OCI-LY7 (cell line): ENCODE measurements around the gene PKHD1.

ENCODE experiments used
- EZH2phosphoT487 ChIP-seq: fragments of 200-600 bp; sonication (generic); IDR thresholded peaks from 2 replicates; pipeline ENCODE4 v1.6.1; 2018; ENCODE audit warnings: low read depth, borderline replicate concordance, mild to moderate bottlenecking, mixed run types, antibody characterized with exemption, low read length, moderate library complexity, mixed read lengths
- TF ChIP-seq, protein P1 (sequence below): fragments of 200-600 bp; sonication (generic); conservative IDR thresholded peaks from 2 replicates; pipeline ENCODE4 v1.5.1; 2014; ENCODE audit warnings: mild to moderate bottlenecking, antibody characterized with exemption, low read length, moderate library complexity, mixed read lengths

DNA sequence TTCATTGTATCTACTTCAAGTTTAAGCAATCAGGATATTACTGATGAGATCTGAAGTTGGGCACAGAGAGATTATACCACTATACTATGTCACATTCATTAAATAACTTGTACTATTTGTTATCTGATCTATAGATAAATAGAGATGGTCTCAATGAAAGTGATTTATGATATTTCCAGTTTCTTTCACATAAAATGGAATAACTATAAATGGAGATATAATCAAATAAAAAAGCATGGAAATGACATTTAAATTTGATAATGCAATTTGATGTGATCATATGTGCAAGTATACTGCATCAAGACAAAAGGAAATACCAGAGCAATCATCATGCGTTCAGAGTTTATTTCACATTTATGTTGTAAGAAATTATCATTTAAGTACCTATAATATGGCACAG is 368.9 kb downstream of the PKHD1 start:
- TF ChIP-seq, protein P1, sequence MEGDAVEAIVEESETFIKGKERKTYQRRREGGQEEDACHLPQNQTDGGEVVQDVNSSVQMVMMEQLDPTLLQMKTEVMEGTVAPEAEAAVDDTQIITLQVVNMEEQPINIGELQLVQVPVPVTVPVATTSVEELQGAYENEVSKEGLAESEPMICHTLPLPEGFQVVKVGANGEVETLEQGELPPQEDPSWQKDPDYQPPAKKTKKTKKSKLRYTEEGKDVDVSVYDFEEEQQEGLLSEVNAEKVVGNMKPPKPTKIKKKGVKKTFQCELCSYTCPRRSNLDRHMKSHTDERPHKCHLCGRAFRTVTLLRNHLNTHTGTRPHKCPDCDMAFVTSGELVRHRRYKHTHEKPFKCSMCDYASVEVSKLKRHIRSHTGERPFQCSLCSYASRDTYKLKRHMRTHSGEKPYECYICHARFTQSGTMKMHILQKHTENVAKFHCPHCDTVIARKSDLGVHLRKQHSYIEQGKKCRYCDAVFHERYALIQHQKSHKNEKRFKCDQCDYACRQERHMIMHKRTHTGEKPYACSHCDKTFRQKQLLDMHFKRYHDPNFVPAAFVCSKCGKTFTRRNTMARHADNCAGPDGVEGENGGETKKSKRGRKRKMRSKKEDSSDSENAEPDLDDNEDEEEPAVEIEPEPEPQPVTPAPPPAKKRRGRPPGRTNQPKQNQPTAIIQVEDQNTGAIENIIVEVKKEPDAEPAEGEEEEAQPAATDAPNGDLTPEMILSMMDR: no peak
- TF ChIP-seq EZH2phosphoT487: no peak
